KMS-11 (cell line): ENCODE measurements around the gene CCDC170.

Source experiments
- H2AFZ ChIP-seq: fragments of 200-600 bp; sonication (generic); 2 replicates; pipeline ENCODE4 v1.6.1; 2016; ENCODE audit warnings: antibody characterized with exemption, mixed run types, low read depth
- H3K27ac ChIP-seq: fragments of 200-600 bp; sonication (generic); 2 replicates; pipeline ENCODE4 v1.6.1; 2016; ENCODE audit warnings: mild to moderate bottlenecking, mixed run types
- H3K27me3 ChIP-seq: fragments of 200-600 bp; sonication (generic); 2 replicates; pipeline ENCODE4 v1.6.1; 2017; ENCODE audit warnings: mild to moderate bottlenecking, low read depth, mixed run types, moderate library complexity; ENCODE audit not compliant: insufficient read depth
- H3K36me3 ChIP-seq: fragments of 200-600 bp; sonication (generic); 2 replicates; pipeline ENCODE4 v1.6.1; 2017; ENCODE audit warnings: mild to moderate bottlenecking, mixed run types; ENCODE audit not compliant: insufficient read depth
- H3K4me1 ChIP-seq: fragments of 200-600 bp; sonication (generic); 2 replicates; pipeline ENCODE4 v1.6.1; 2016; ENCODE audit warnings: mild to moderate bottlenecking, low read depth, mixed run types; ENCODE audit not compliant: poor library complexity, severe bottlenecking
- H3K4me2 ChIP-seq: fragments of 200-600 bp; sonication (generic); 2 replicates; pipeline ENCODE4 v1.7.0; 2016; ENCODE audit warnings: mild to moderate bottlenecking, mixed run types
- H3K4me3 ChIP-seq: fragments of 200-600 bp; sonication (generic); IDR thresholded peaks from 2 replicates; pipeline ENCODE4 v1.6.1; 2017; ENCODE audit warnings: low read depth, low read length, mixed read lengths; ENCODE audit not compliant: insufficient read depth
- H3K79me2 ChIP-seq: fragments of 200-600 bp; sonication (generic); 2 replicates; pipeline ENCODE4 v1.6.1; 2016; ENCODE audit warnings: low read depth, mixed run types; ENCODE audit not compliant: insufficient read depth
- H3K9ac ChIP-seq: fragments of 200-600 bp; sonication (generic); 2 replicates; pipeline ENCODE4 v1.6.1; 2016; ENCODE audit warnings: mild to moderate bottlenecking, mixed run types
- H4K20me1 ChIP-seq: fragments of 200-600 bp; sonication (generic); 2 replicates; pipeline ENCODE4 v1.6.1; 2016; ENCODE audit warnings: mild to moderate bottlenecking, mixed run types; ENCODE audit not compliant: insufficient read depth
- CTCF ChIP-seq: fragments of 200-600 bp; sonication (generic); conservative IDR thresholded peaks from 2 replicates; pipeline ENCODE4 v1.6.1; 2017; ENCODE audit warnings: low read depth, mild to moderate bottlenecking, antibody characterized with exemption, low read length, moderate library complexity, mixed read lengths

Gene CCDC170

GRCh38 chr6:151490996-151491395, 2.8 kb upstream of the CCDC170 start:
- no peak overlapping the region for H3K9ac ChIP-seq
- H2AFZ ChIP-seq: no peak overlapping the region
- H3K4me1 ChIP-seq: peaks cover 27% of the 10 kb centered on the region
- no peaks in the 10 kb centered on the region for H4K20me1 ChIP-seq
- H3K36me3 ChIP-seq: no peaks in the 10 kb centered on the region
- no peaks in the 10 kb centered on the region for H3K79me2 ChIP-seq
- H3K27me3 ChIP-seq: no peaks in the 10 kb centered on the region
- H3K4me2 ChIP-seq: no peak overlapping the region
- H3K27ac ChIP-seq: no peak overlapping the region
- H3K4me3 ChIP-seq: no peak overlapping the region
- TF ChIP-seq CTCF: no peak

GRCh38 chr6:151493161-151493803, 535 bp upstream of the CCDC170 start:
- H4K20me1 ChIP-seq: no peaks in the 10 kb centered on the region
- H3K36me3 ChIP-seq: no peaks in the 10 kb centered on the region
- H3K4me2 ChIP-seq: peak overlapping the region; percentile 78; the same call in 1 of the 2 replicates
- H3K27me3 ChIP-seq: no peaks in the 10 kb centered on the region
- H3K4me3 ChIP-seq: no peak overlapping the region
- H3K27ac ChIP-seq: peak overlapping the region; percentile 65
- peaks cover 21% of the 10 kb centered on the region for H3K4me1 ChIP-seq
- no peaks in the 10 kb centered on the region for H3K79me2 ChIP-seq
- H2AFZ ChIP-seq: peak overlapping the region; percentile 89
- TF ChIP-seq CTCF: no peak
- peak overlapping the region; percentile 83; the same call in 1 of the 2 replicates for H3K9ac ChIP-seq

GRCh38 chr6:151494235-151494935, 568 bp downstream of the CCDC170 start:
- Histone ChIP-seq H3K27me3 (no peaks in the 10 kb centered on the region), H4K20me1 (no peaks in the 10 kb centered on the region), H3K79me2 (no peaks in the 10 kb centered on the region), H3K4me1 (peaks cover 27% of the 10 kb centered on the region), H3K27ac (peak overlapping the region; percentile 65), H3K36me3 (no peaks in the 10 kb centered on the region), H3K9ac (peak overlapping the region; percentile 83), H3K4me2 (peak overlapping the region; percentile 78), H2AFZ (peak overlapping the region; percentile 89), H3K4me3 (no peak overlapping the region)
- TF ChIP-seq CTCF: no peak

- no peaks in the 10 kb centered on the region for H3K36me3 ChIP-seq
- H3K27me3 ChIP-seq: no peaks in the 10 kb centered on the region
- peak overlapping the region; percentile 83; the same call in 1 of the 2 replicates for H3K9ac ChIP-seq
- no peak for TF ChIP-seq CTCF
- H3K27ac ChIP-seq: no peak overlapping the region
- H3K4me2 ChIP-seq: peak overlapping the region; percentile 78
- peak overlapping the region; percentile 89 for H2AFZ ChIP-seq
- no peaks in the 10 kb centered on the region for H3K79me2 ChIP-seq
- no peaks in the 10 kb centered on the region for H4K20me1 ChIP-seq
- H3K4me1 ChIP-seq: peaks cover 27% of the 10 kb centered on the region
- H3K4me3 ChIP-seq: no peak overlapping the region
Observed at GRCh38 chr6:151494936-151495320, 1.1 kb downstream of the CCDC170 start.
